ENCODE measurements around the gene ATG2B. TPM values are rescaled to one million over a fixed set of nuclear protein-coding genes. Genes with fewer than 3 reads are reported as not detected.

Gene ATG2B
- total RNA-seq, 1 donor from 2014 or later: 11.9 TPM

- TF ChIP-seq EZH2phosphoT487 (IDR thresholded peaks at IDR 0.05) (no peak), EZH2 (IDR thresholded peaks at IDR 0.05) (peak; percentile 22)
- peak overlapping the region; percentile 72 for H3K9ac ChIP-seq
- Mint-ChIP-seq H3K27ac (no peak overlapping the region), H3K36me3 (peaks cover 5% of the 10 kb centered on the region), H3K4me1 (peaks cover 44% of the 10 kb centered on the region), H3K27me3 (ENCODE audit: insufficient read depth, low read depth) (no peaks in the 10 kb centered on the region), H3K4me3 (peak overlapping the region; percentile 94), H3K9me3 (no peaks in the 10 kb centered on the region)
- peak overlapping the region; percentile 40 for H3K27ac ChIP-seq
- H3K79me2 ChIP-seq (ENCODE audit: low read depth): peaks cover 93% of the 10 kb centered on the region
- peaks cover 16% of the 10 kb centered on the region for H3K4me1 ChIP-seq
- H4K20me1 ChIP-seq (ENCODE audit: low read depth): peaks cover 51% of the 10 kb centered on the region
- no peaks in the 10 kb centered on the region for H3K9me3 ChIP-seq (ENCODE audit: low read depth)
- H3K4me3 ChIP-seq: peak overlapping the region; percentile 71
- H3F3A ChIP-seq (ENCODE audit: low read depth): peaks cover 14% of the 10 kb centered on the region
- peak; percentile 74 for DNase-seq (ENCODE audit: low spot score)
- peak overlapping the region; percentile 91 for H3K4me2 ChIP-seq
- no peaks in the 10 kb centered on the region for H3K36me3 ChIP-seq
- H3K27me3 ChIP-seq: no peaks in the 10 kb centered on the region
- peak overlapping the region; percentile 27 for H2AFZ ChIP-seq (replicated peaks)
These were observed 703 bp upstream of the ATG2B start for GRCh38 chr14:96363751-96364336.

- peak overlapping the region; percentile 5 for H3K27ac Mint-ChIP-seq
- H3K27ac ChIP-seq: peak overlapping the region; percentile 75
These were observed 823 bp downstream of the ATG2B start for GRCh38 chr14:96362071-96362964.

GRCh38 chr14:96359959-96360358 is 3.2 kb downstream of the ATG2B start:
- no peaks in the 10 kb centered on the region for H3K27me3 ChIP-seq
- H3K27ac Mint-ChIP-seq: no peak overlapping the region
- peaks cover 32% of the 10 kb centered on the region for H3K4me1 Mint-ChIP-seq
- no peak overlapping the region for H3K27ac ChIP-seq
- no peaks in the 10 kb centered on the region for H3K9me3 ChIP-seq (ENCODE audit: low read depth)
- H3K36me3 Mint-ChIP-seq: no peaks in the 10 kb centered on the region
- no peak for DNase-seq (ENCODE audit: low spot score)
- peaks cover 16% of the 10 kb centered on the region for H3K4me1 ChIP-seq
- H3F3A ChIP-seq (ENCODE audit: low read depth): peaks cover 14% of the 10 kb centered on the region
- TF ChIP-seq EZH2phosphoT487 (IDR thresholded peaks at IDR 0.05) (no peak), EZH2 (IDR thresholded peaks at IDR 0.05) (no peak), CTCF (IDR thresholded peaks at IDR 0.05) (no peak)
- H3K4me3 Mint-ChIP-seq: no peak overlapping the region
- no peaks in the 10 kb centered on the region for H3K27me3 Mint-ChIP-seq (ENCODE audit: insufficient read depth, low read depth)
- peaks cover 76% of the 10 kb centered on the region for H3K79me2 ChIP-seq (ENCODE audit: low read depth)
- H2AFZ ChIP-seq (replicated peaks): no peak overlapping the region
- no peak overlapping the region for H3K9ac ChIP-seq
- no peaks in the 10 kb centered on the region for H3K9me3 Mint-ChIP-seq
- no peak overlapping the region for H3K4me2 ChIP-seq
- H3K36me3 ChIP-seq: no peaks in the 10 kb centered on the region
- H3K4me3 ChIP-seq: no peak overlapping the region
- peaks cover 35% of the 10 kb centered on the region for H4K20me1 ChIP-seq (ENCODE audit: low read depth)

More at GRCh38 chr14:96362071-96362964, 823 bp downstream of the ATG2B start:
- no peaks in the 10 kb centered on the region for H3K27me3 Mint-ChIP-seq (ENCODE audit: insufficient read depth, low read depth)
- Histone ChIP-seq H3K4me2 (peak overlapping the region; percentile 92), H3F3A (ENCODE audit: low read depth) (peaks cover 14% of the 10 kb centered on the region), H3K9me3 (ENCODE audit: low read depth) (no peaks in the 10 kb centered on the region), H3K4me1 (peaks cover 16% of the 10 kb centered on the region), H2AFZ (replicated peaks) (peak overlapping the region; percentile 64), H4K20me1 (ENCODE audit: low read depth) (peaks cover 51% of the 10 kb centered on the region), H3K36me3 (no peaks in the 10 kb centered on the region), H3K9ac (peak overlapping the region; percentile 77), H3K4me3 (peak overlapping the region; percentile 71), H3K27me3 (no peaks in the 10 kb centered on the region), H3K79me2 (ENCODE audit: low read depth) (peaks cover 89% of the 10 kb centered on the region)
- peak; percentile 63 for DNase-seq (ENCODE audit: low spot score)
- no peaks in the 10 kb centered on the region for H3K36me3 Mint-ChIP-seq
- H3K4me3 Mint-ChIP-seq: peak overlapping the region; percentile 95
- H3K4me1 Mint-ChIP-seq: peaks cover 38% of the 10 kb centered on the region
- no peak for TF ChIP-seq CTCF (IDR thresholded peaks at IDR 0.05)
- TF ChIP-seq EZH2phosphoT487 (IDR thresholded peaks at IDR 0.05): no peak
- no peak for TF ChIP-seq EZH2 (IDR thresholded peaks at IDR 0.05)
- no peaks in the 10 kb centered on the region for H3K9me3 Mint-ChIP-seq

Measured in neural progenitor cell (in vitro differentiated cells).